ENCODE results near the gene HYI. TPM values are rescaled to one million over a fixed set of nuclear protein-coding genes. Genes with fewer than 3 reads are reported as not detected.

The HYI gene
- total RNA-seq, 2 donors from 2014 or later, result 67.7 to 104 TPM

DNA sequence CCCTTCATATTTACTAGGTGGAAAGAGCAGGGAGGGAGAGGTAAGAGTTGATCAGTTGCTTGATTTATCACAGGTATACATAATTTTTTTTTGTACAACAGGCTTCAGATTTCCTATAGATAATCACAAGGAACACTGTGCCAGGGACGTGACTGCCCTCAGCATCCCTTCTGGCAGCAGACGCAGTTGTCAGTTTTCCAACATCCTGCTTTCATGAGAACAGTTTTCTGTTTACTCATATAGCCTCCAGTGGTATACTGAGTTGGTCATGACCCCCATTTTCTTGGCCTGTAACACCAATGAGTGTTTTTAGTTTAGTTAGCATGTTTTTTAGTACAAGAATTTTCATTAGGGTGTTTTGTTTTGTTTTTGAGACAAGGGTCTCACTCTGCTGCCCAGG, 39.1 kb upstream of the HYI start:
- WGBS, result 25% methylated on average over 2 of the region's 2 CpGs
- no peaks in the 10 kb centered on the region for H3K9me3 ChIP-seq
- no peaks in the 10 kb centered on the region for H3K36me3 ChIP-seq
- TF ChIP-seq, protein P1, sequence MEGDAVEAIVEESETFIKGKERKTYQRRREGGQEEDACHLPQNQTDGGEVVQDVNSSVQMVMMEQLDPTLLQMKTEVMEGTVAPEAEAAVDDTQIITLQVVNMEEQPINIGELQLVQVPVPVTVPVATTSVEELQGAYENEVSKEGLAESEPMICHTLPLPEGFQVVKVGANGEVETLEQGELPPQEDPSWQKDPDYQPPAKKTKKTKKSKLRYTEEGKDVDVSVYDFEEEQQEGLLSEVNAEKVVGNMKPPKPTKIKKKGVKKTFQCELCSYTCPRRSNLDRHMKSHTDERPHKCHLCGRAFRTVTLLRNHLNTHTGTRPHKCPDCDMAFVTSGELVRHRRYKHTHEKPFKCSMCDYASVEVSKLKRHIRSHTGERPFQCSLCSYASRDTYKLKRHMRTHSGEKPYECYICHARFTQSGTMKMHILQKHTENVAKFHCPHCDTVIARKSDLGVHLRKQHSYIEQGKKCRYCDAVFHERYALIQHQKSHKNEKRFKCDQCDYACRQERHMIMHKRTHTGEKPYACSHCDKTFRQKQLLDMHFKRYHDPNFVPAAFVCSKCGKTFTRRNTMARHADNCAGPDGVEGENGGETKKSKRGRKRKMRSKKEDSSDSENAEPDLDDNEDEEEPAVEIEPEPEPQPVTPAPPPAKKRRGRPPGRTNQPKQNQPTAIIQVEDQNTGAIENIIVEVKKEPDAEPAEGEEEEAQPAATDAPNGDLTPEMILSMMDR (IDR thresholded peaks at IDR 0.05), result no peak
- no peaks in the 10 kb centered on the region for H3K4me1 ChIP-seq (replicated peaks)
- H3K4me3 ChIP-seq, result no peak overlapping the region
- intact Hi-C loops (cut with DNase I), result no loop called here
- H3K27me3 ChIP-seq (replicated peaks; ENCODE audit: insufficient read depth), result no peaks in the 10 kb centered on the region
- peak; percentile 67 for DNase-seq (ENCODE audit: low spot score)
- H3K27ac ChIP-seq, result no peak overlapping the region

DNA sequence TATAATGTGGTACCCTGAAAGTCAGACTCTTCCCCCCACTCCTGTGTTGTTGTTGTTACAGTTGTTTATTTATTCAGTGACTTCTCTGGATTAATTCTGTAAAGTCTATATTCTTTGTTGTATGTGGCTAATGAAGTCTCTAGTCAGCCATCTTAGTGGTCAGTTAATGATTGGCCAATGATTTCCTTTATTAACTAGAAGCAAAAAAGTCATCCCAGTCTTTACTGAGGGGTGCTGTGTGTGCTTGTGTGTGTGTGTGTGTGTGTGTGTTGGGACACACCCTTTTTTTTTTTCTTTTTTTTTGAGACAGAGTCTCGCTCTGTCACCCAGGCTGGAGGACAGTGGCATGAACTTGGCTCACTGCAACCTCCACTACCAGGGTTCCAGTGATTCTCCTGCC, 37.3 kb upstream of the HYI start:
- Histone ChIP-seq H3K27ac (no peak overlapping the region), H3K9me3 (no peaks in the 10 kb centered on the region), H3K4me1 (replicated peaks) (no peaks in the 10 kb centered on the region), H3K27me3 (replicated peaks; ENCODE audit: insufficient read depth) (no peaks in the 10 kb centered on the region), H3K4me3 (no peak overlapping the region), H3K36me3 (no peaks in the 10 kb centered on the region)
- no peak for DNase-seq (ENCODE audit: low spot score)
- WGBS, result 91% methylated on average over 1 of the region's 1 CpG
- intact Hi-C loops (cut with DNase I), result no loop called here
- TF ChIP-seq POLR2AphosphoS5 (IDR thresholded peaks at IDR 0.05) (no peak), POLR2A (IDR thresholded peaks at IDR 0.05) (no peak)
- TF ChIP-seq, protein P1 (IDR thresholded peaks at IDR 0.05), result no peak

DNA sequence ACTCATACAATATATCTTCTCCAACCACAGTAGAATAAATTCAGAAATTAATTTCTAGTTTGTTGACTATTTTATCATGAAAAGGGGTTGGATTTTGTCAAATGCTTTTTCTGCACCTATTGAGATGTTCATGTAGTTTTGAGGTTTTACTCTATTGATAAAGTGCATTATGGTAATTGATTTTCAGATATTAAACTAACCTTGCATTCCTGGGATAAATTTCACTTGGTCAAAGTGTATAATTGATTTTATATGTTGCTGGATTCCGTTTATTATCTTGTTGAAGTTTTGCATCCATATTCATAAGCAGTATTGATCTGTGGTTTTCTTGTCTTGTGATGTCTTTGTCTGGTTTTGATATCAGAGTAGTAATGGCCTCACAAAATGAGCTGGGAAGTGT, 34.4 kb upstream of the HYI start:
- WGBS, result 86% methylated on average over 1 of the region's 1 CpG
- H3K27me3 ChIP-seq (replicated peaks; ENCODE audit: insufficient read depth), result no peaks in the 10 kb centered on the region
- no peak for DNase-seq (ENCODE audit: low spot score)
- TF ChIP-seq POLR2AphosphoS5 (IDR thresholded peaks at IDR 0.05), result no peak
- TF ChIP-seq, protein P1 (IDR thresholded peaks at IDR 0.05), result no peak
- TF ChIP-seq POLR2A (IDR thresholded peaks at IDR 0.05), result no peak
- H3K27ac ChIP-seq, result no peak overlapping the region
- no peaks in the 10 kb centered on the region for H3K9me3 ChIP-seq
- intact Hi-C loops (cut with DNase I), result no loop called here
- no peaks in the 10 kb centered on the region for H3K36me3 ChIP-seq
- no peaks in the 10 kb centered on the region for H3K4me1 ChIP-seq (replicated peaks)
- no peak overlapping the region for H3K4me3 ChIP-seq

DNA sequence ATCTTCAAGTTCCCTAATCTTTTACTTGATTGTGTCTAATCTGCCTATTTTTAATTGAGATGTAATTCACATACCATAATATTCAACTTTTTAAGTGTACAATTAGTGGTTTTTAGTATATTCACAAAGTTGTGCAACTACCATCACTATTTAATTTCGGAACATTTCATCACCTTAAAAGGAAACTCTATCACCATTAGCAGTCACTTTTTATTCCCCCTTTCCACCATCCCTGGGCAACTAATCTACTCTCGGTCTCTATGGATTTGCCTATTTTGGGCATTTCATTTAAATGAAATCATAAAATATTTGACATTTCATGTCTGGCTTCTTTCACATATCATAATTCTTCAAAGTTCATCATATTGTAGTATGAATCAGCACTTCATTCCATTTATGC, 30.6 kb upstream of the HYI start:
- 93% methylated on average over 2 of the region's 2 CpGs for WGBS
- TF ChIP-seq, protein P1 (IDR thresholded peaks at IDR 0.05), result no peak
- TF ChIP-seq POLR2A (IDR thresholded peaks at IDR 0.05) (no peak), POLR2AphosphoS5 (IDR thresholded peaks at IDR 0.05) (no peak)
- Histone ChIP-seq H3K9me3 (no peaks in the 10 kb centered on the region), H3K27ac (no peak overlapping the region), H3K4me3 (no peak overlapping the region), H3K4me1 (replicated peaks) (no peaks in the 10 kb centered on the region), H3K27me3 (replicated peaks; ENCODE audit: insufficient read depth) (no peaks in the 10 kb centered on the region), H3K36me3 (no peaks in the 10 kb centered on the region)
- intact Hi-C loops (cut with DNase I), result no loop called here
- DNase-seq (ENCODE audit: low spot score), result no peak

DNA sequence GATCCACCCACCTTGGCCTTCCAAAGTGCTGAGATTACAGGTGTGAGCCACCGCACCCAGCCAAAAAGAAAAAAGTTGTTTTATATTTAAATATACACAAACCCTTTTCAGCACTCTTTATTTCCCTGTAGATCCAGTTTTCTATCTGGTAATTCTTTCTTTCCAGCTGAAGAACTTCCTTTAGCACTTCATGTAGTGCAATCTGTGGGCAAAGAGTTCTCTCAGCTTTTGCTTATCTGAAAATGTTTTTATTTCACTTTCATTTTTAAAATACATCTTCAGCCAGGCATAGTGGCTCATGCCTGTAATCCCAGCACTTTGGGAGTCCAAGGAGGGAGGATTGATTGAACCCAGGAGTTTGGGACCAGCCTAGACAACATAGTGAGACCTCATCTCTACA, 28.5 kb upstream of the HYI start:
- Histone ChIP-seq H3K27me3 (replicated peaks; ENCODE audit: insufficient read depth) (no peaks in the 10 kb centered on the region), H3K36me3 (no peaks in the 10 kb centered on the region), H3K27ac (no peak overlapping the region), H3K4me1 (replicated peaks) (no peaks in the 10 kb centered on the region), H3K4me3 (no peak overlapping the region), H3K9me3 (no peaks in the 10 kb centered on the region)
- intact Hi-C loops (cut with DNase I), result no loop called here
- TF ChIP-seq POLR2A (IDR thresholded peaks at IDR 0.05) (no peak), POLR2AphosphoS5 (IDR thresholded peaks at IDR 0.05) (no peak)
- TF ChIP-seq, protein P1 (IDR thresholded peaks at IDR 0.05), result no peak
- no peak for DNase-seq (ENCODE audit: low spot score)
- 76% methylated on average over 1 of the region's 1 CpG for WGBS

All from prostate gland (tissue), 2 donors.